Measurements from ENCODE around the gene PRR5L. TPM values are rescaled to one million over a fixed set of nuclear protein-coding genes. Genes with fewer than 3 reads are reported as not detected.

PRR5L gene
- polyA plus RNA-seq, 3 donors = 13.2 to 19.7 (median 16.2) TPM

DNA sequence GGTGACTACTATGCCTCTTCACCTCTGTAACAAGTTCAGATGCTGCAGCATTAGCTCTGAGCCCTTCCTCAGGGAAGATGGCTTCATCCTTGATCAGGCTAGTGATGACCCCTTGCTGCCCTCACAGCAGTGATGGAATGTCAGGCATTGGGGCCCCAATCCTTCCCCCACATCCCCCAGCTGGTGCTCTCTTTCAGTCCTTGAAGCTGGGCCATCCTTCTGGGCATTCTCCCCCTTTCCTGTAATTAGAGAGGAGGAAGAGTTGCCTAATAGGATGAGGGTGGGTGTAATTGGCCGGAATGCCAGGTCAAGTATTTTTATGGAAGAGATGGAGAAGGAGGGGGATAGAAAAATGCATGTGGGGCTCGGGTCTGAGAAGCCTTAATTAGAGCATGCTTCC is 151.4 kb downstream of the PRR5L start:
- no peak for DNase-seq (ENCODE audit: extremely low read depth in 1 of 11, low read depth in 9 of 11, low spot score in 4 of 11)

DNA sequence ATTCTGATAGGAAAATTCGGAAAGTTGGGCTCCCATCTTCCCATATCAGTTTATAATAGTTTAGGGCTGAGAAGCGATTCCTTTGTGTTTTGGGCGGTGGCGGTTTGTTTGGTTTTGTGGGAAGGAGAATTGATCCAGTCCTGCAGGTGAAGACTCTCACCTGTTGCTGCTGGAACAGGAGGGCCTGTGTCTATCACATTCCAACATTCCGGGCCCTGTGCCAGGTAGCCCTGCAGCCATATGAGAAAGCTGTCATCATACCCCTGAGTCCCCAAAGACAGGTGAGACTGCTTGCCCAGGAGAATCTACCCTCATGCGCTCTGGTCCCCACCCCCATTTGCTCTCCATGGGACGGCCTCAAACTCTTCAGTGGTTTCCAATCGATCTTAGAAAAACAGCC is 151.9 kb downstream of the PRR5L start:
- no peak for DNase-seq (ENCODE audit: extremely low read depth in 1 of 11, low read depth in 9 of 11, low spot score in 4 of 11)

DNA sequence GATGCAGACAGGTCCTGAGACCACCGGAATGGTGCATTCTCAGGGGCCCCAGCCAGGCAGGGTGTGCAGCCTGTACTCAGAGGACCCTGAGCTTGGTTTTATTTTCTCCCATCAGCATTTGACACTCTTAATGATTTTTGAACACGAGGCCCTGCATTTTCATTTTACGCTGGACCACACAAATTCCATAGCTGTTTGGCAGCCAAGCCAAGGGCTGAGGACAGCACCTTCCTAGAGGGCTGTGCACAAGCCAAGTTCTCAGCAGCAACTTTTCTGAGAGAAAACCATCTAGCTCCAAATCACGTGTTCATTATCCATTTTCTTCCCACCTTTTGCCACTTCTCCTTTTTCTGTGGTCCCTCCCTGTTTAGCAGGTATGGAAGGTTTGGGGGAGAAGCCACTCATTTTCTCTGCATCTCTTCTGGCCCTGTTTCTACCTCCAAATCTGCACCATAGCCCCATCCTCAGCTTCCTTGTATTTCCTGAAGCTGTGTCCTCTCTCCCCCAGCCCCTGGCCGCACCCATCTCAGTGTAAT is 153.5 kb downstream of the PRR5L start:
- no peak for DNase-seq (ENCODE audit: extremely low read depth in 1 of 11, low read depth in 9 of 11, low spot score in 4 of 11)

DNA sequence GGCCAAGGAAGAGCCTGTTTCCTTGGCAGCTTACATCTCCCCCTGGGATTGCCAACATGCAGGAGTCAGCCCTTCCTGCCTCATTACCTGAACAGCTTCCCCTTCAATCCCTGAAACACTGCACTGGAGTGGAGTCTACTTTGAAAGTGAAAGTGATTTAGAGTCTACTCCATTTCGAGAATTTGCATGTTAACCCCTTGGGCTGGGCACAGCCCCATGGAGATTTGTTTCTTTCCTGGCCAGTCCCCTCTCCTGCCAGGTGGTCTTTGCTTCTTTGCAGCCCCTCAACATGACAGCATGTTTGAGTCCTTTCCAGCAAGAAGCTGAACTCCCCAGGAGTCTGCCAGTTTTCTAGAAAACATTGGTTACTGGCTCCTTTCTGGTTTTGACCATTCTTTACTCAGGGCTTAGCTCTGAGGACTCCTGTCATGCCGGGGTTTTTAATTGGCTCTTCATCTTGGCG is 154.1 kb downstream of the PRR5L start:
- no peak for DNase-seq (ENCODE audit: extremely low read depth in 1 of 11, low read depth in 9 of 11, low spot score in 4 of 11)

- no peak for DNase-seq (ENCODE audit: extremely low read depth in 1 of 11, low read depth in 9 of 11, low spot score in 4 of 11)
Observed at GRCh38 chr11:36451045-36451444, 155.0 kb downstream of the PRR5L start.

- DNase-seq (ENCODE audit: extremely low read depth in 1 of 11, low read depth in 9 of 11, low spot score in 4 of 11) = no peak
Observed at GRCh38 chr11:36451681-36452080, 155.6 kb downstream of the PRR5L start.

DNA sequence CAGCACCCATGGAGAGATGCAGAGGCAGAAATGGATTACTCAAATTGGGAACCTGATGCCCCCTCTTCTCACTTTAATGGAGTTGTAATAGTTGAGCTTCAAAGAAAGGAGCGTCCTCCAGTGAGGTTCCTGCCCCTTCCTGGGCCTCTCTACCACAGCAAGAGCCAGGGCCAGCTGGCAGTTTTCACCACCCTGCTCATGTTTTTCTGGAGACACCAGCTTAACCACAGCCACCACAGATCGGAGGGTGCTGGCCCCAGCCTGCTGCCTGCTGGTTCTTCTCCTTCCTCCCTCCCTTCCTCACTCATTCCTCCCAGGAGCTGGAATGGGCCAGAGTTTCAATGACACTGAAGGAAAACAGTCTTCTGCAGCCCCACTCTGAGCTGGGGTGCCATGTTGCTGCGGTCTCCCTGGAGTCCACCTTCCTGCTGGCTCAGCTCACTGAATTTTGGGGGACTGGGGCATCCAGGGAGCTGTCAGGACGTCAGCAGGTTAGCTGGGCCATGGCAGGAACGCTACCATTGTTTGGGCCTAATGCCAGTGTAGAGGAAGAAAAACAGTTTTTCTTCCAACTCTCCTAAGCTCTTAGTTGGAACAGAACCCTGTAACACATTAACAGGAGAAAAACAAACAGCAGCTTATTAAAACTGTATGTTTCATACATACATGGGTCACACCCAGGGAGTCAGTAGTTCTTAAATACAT is 156.3 kb downstream of the PRR5L start:
- no peak for DNase-seq (ENCODE audit: extremely low read depth in 1 of 11, low read depth in 9 of 11, low spot score in 4 of 11)

DNA sequence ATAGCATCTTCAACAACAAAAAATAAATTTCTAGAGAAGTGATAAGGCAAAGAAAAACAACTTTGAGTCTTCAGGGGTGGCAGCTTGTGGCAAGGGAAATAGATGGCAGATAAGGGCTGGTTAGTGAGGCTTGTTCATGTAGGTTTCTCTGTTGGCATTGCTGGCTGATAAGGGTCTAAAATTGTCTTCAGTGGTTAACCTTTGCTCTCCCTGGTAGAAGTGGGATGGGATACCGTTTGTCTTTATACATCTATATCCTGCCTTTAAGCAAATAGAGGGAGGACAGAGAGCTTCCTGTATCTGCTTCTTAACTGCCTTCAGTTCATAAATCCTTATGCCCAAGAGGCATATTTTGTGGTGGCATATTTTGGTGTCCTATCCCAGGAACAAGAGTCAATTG is 156.9 kb downstream of the PRR5L start:
- DNase-seq (ENCODE audit: extremely low read depth in 1 of 11, low read depth in 9 of 11, low spot score in 4 of 11) = no peak

- DNase-seq (ENCODE audit: extremely low read depth in 1 of 11, low read depth in 9 of 11, low spot score in 4 of 11) = no peak
Observed at GRCh38 chr11:36453678-36454077, 157.6 kb downstream of the PRR5L start.

GRCh38 chr11:36454551-36454940 is 158.5 kb downstream of the PRR5L start:
- DNase-seq (ENCODE audit: extremely low read depth in 1 of 11, low read depth in 9 of 11, low spot score in 4 of 11) = no peak

- no peak for DNase-seq (ENCODE audit: extremely low read depth in 1 of 11, low read depth in 9 of 11, low spot score in 4 of 11)
Observed at GRCh38 chr11:36454941-36455631, 159.0 kb downstream of the PRR5L start.

- DNase-seq (ENCODE audit: extremely low read depth in 1 of 11, low read depth in 9 of 11, low spot score in 4 of 11) = no peak
Observed at GRCh38 chr11:36455658-36456111, 159.6 kb downstream of the PRR5L start.

- DNase-seq (ENCODE audit: extremely low read depth in 1 of 11, low read depth in 9 of 11, low spot score in 4 of 11) = no peak
Observed at GRCh38 chr11:36456156-36456555, 160.1 kb downstream of the PRR5L start.

- DNase-seq (ENCODE audit: extremely low read depth in 1 of 11, low read depth in 9 of 11, low spot score in 4 of 11) = no peak
Observed at GRCh38 chr11:36458129-36458915, 162.2 kb downstream of the PRR5L start.

- DNase-seq (ENCODE audit: extremely low read depth in 1 of 11, low read depth in 9 of 11, low spot score in 4 of 11) = no peak
Observed at GRCh38 chr11:36459046-36459445, 163.0 kb downstream of the PRR5L start.

DNA sequence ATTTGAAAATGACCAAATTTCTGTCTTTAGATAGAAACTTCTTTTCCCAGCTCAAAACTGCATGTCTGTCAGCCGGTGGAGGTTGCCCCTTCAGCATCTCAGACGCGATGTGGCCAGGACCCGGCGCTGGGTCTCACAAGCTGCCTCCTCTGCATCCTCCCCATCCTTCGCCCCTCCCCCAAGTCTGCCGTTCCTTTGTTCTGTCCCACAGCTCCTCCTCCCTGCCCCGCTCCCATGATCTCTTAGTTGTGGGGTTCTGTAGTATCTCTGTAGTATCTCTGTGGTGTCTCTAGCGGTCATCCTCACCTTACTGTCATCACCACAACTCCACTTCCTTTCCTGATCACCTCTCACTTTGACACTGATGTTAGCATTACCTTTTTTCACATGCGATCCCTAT is 164.1 kb downstream of the PRR5L start:
- DNase-seq (ENCODE audit: extremely low read depth in 1 of 11, low read depth in 9 of 11, low spot score in 4 of 11) = no peak

DNA sequence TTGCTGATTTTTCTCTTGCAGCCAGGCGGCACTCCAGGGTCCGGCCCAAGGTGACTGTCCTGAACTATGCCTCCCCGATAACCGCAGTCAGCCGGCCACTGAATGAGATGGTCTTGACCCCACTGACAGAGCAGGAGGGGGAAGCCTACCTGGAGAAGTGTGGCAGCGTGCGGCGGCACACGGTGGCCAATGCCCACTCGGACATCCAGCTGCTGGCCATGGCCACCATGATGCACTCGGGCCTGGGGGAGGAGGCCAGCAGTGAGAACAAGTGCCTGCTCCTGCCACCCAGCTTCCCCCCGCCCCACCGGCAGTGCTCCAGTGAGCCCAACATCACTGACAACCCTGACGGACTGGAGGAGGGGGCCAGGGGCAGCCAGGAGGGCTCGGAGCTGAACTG is 166.2 kb downstream of the PRR5L start:
- DNase-seq (ENCODE audit: extremely low read depth in 1 of 11, low read depth in 9 of 11, low spot score in 4 of 11) = no peak

GRCh38 chr11:36463781-36464180 is 167.7 kb downstream of the PRR5L start:
- DNase-seq (ENCODE audit: extremely low read depth in 1 of 11, low read depth in 9 of 11, low spot score in 4 of 11) = no peak

- DNase-seq (ENCODE audit: extremely low read depth in 1 of 11, low read depth in 9 of 11, low spot score in 4 of 11) = no peak
Observed at GRCh38 chr11:36464720-36465119, 168.6 kb downstream of the PRR5L start.
